ENCODE results near the gene EXOSC5. TPM values are rescaled to one million over a fixed set of nuclear protein-coding genes. Genes with fewer than 3 reads are reported as not detected.

The EXOSC5 gene
- total RNA-seq, 2 donors from 2014 or later = 4.3 to 22.8 TPM

GRCh38 chr19:41344162-41344561 lies 53.0 kb downstream of the EXOSC5 start:
- intact Hi-C loops (cut with DNase I) = no loop called here
- Histone ChIP-seq H3K4me1 (peaks cover 3% of the 10 kb centered on the region), H3K36me3 (replicated peaks in 1 of 2; ENCODE audit: insufficient read depth in 1 of 2, low read depth in 2 of 2) (no peaks in the 10 kb centered on the region), H3K27me3 (no peaks in the 10 kb centered on the region), H3K4me3 (no peak overlapping the region), H3K9me3 (no peaks in the 10 kb centered on the region), H3K27ac (no peak overlapping the region)
- DNase-seq (no peak), ATAC-seq (no peak)
- WGBS, 2 donors = 83 to 90% methylated on average over 2 of the region's 2 CpGs
- TF ChIP-seq POLR2A (IDR thresholded peaks at IDR 0.05) (no peak), CTCF (IDR thresholded peaks at IDR 0.05) (no peak)

GRCh38 chr19:41341669-41342490 lies 55.3 kb downstream of the EXOSC5 start:
- 58 to 73% methylated on average over 14 to 20 of the region's 20 CpGs for WGBS, 2 donors
- ATAC-seq (peak; percentile 88), DNase-seq (peak; percentile 69 to 83 (median 74))
- H3K27ac ChIP-seq = no peak overlapping the region
- H3K36me3 ChIP-seq (replicated peaks in 1 of 2; ENCODE audit: insufficient read depth in 1 of 2, low read depth in 2 of 2) = no peaks in the 10 kb centered on the region
- no peaks in the 10 kb centered on the region for H3K27me3 ChIP-seq
- H3K4me3 ChIP-seq = no peak overlapping the region
- TF ChIP-seq CTCF (IDR thresholded peaks at IDR 0.05) = peak in 6 of 7 experiments; percentile 19 to 62 (median 54)
- TF ChIP-seq POLR2A (IDR thresholded peaks at IDR 0.05) = no peak
- peaks cover 3% of the 10 kb centered on the region for H3K4me1 ChIP-seq
- H3K9me3 ChIP-seq = no peaks in the 10 kb centered on the region
- intact Hi-C loops (cut with DNase I) = no loop called here

GRCh38 chr19:41339936-41340335 lies 57.2 kb downstream of the EXOSC5 start:
- DNase-seq = no peak

More at GRCh38 chr19:41339936-41340335, 57.2 kb downstream of the EXOSC5 start:
- Histone ChIP-seq H3K27ac (no peak overlapping the region), H3K36me3 (replicated peaks in 1 of 2; ENCODE audit: insufficient read depth in 1 of 2, low read depth in 2 of 2) (no peaks in the 10 kb centered on the region), H3K27me3 (no peaks in the 10 kb centered on the region), H3K4me1 (peaks cover 3% of the 10 kb centered on the region), H3K9me3 (no peaks in the 10 kb centered on the region), H3K4me3 (no peak overlapping the region)
- 90 to 94% methylated on average over 5 of the region's 5 CpGs for WGBS, 2 donors
- ATAC-seq = no peak
- TF ChIP-seq POLR2A (IDR thresholded peaks at IDR 0.05) = no peak
- TF ChIP-seq CTCF (IDR thresholded peaks at IDR 0.05) = no peak
- intact Hi-C loops (cut with DNase I) = no loop called here

Small RNA genes lying within 50 kb of the gene (small RNA-seq; reads per million reads assigned to genes)
- not detected for gene RF00017

Other genes with a start within 250 kb of the EXOSC5 start
- gene CYP2S1, start 204.1 kb downstream of the EXOSC5 start, total RNA-seq = 1 to 10 TPM in 1 of 2 donors, not detected in 1; 6.7 TPM
- gene AXL, start 178.1 kb downstream of the EXOSC5 start, total RNA-seq = 10 to 100 TPM; 14.2 to 15.0 TPM
- gene HNRNPUL1, start 133.0 kb downstream of the EXOSC5 start, total RNA-seq = 10 to 100 TPM; 76.0 to 87.3 TPM
- gene CCDC97, start 87.2 kb downstream of the EXOSC5 start, total RNA-seq = 10 to 100 TPM; 10.6 to 11.2 TPM
- 10 to 100 TPM in 1 of 2 donors, 1 to 10 TPM in 1; 7.8 to 17.1 TPM for gene TGFB1, start 43.4 kb downstream of the EXOSC5 start, total RNA-seq
- 1 to 10 TPM in 1 of 2 donors, under 1 TPM in 1; 0.52 to 5.3 TPM for gene B9D2, start 33.2 kb downstream of the EXOSC5 start, total RNA-seq
- gene TMEM91, start 20.8 kb downstream of the EXOSC5 start, total RNA-seq = 10 to 100 TPM in 1 of 2 donors, 1 to 10 TPM in 1; 7.5 to 15.5 TPM
- 10 to 100 TPM; 15.2 to 17.9 TPM for gene BCKDHA, start 459 bp upstream of the EXOSC5 start, total RNA-seq
- gene B3GNT8, start 30.0 kb upstream of the EXOSC5 start, total RNA-seq = 1 to 10 TPM; 3.6 to 9.1 TPM
- gene DMAC2, start 42.6 kb upstream of the EXOSC5 start, total RNA-seq = 10 to 100 TPM; 13.5 to 45.5 TPM
- gene ERICH4, start 45.8 kb upstream of the EXOSC5 start, total RNA-seq = not detected
- under 1 TPM in 1 of 2 donors, not detected in 1; 0.52 TPM for gene CEACAM21, start 178.8 kb upstream of the EXOSC5 start, total RNA-seq
- gene CEACAM4, start 229.7 kb upstream of the EXOSC5 start, total RNA-seq = 1 to 10 TPM in 1 of 2 donors, not detected in 1; 1.8 TPM

All from body of pancreas (tissue), 4 donors.